Measurements from ENCODE around the gene MECR. TPM values are rescaled to one million over a fixed set of nuclear protein-coding genes. Genes with fewer than 3 reads are reported as not detected.

The MECR gene
- total RNA-seq, 2 experiments from 2014 or later: 24.5 to 26.9 TPM

Other genes starting within 250 kb of the MECR start
- gene TMEM200B, start 107.0 kb downstream of the MECR start, total RNA-seq: under 1 TPM in 1 of 2 experiments, not detected in 1; 0.09 TPM
- gene SRSF4, start 49.0 kb downstream of the MECR start, total RNA-seq: 100 to 1,000 TPM; 145 to 147 TPM
- gene PTPRU, start 5.6 kb upstream of the MECR start, total RNA-seq: under 1 TPM; 0.47 to 0.64 TPM

Data from activated CD8-positive, alpha-beta memory T cell treated with anti-CD3 and anti-CD28 coated beads, Interleukin-2, amount 10 ng/mL, durations not matched to agents 7 days and 5 days (primary cell).